Liver (tissue), 9 donors: Measurements from ENCODE around the gene CELSR1. TPM values are rescaled to one million over a fixed set of nuclear protein-coding genes. Genes with fewer than 3 reads are reported as not detected.

Experiments used
- DNase-seq: peaks from one replicate; pipeline ENCODE4 v3.0.0-alpha.2; 2017; ENCODE audit warnings: low spot score
- H3K27ac ChIP-seq, 2 donors: one replicate each; pipeline ENCODE4 v1.7.0; 2013; ENCODE audit warnings: inconsistent platforms in 2 of 2, low read length in 2 of 2, control low read depth in 1 of 2, low read depth in 1 of 2, mild to moderate bottlenecking in 1 of 2
- H3K27me3 ChIP-seq, 4 donors: one replicate each; pipeline versions ENCODE4 v1.6.1 to v1.7.0; 2013; ENCODE audit warnings: low read length in 3 of 4, inconsistent platforms in 1 of 4, mild to moderate bottlenecking in 1 of 4, moderate library complexity in 1 of 4; ENCODE audit not compliant: control insufficient read depth in 4 of 4, insufficient read depth in 4 of 4
- H3K36me3 ChIP-seq, 4 donors: one replicate each; pipeline versions ENCODE4 v1.6.1 to v1.7.0; 2013; ENCODE audit warnings: low read length in 3 of 4, mild to moderate bottlenecking in 3 of 4, low read depth in 1 of 4, moderate library complexity in 1 of 4; ENCODE audit not compliant: control insufficient read depth in 4 of 4, insufficient read depth in 3 of 4
- H3K4me1 ChIP-seq, 4 donors: one replicate each; pipeline versions ENCODE4 v1.6.1 to v1.7.0; 2013; ENCODE audit warnings: low read length in 3 of 4, mild to moderate bottlenecking in 3 of 4, moderate library complexity in 1 of 4; ENCODE audit not compliant: control insufficient read depth in 4 of 4, insufficient read depth in 4 of 4
- H3K4me3 ChIP-seq, 3 donors: one replicate each; pipeline versions ENCODE4 v1.6.1 to v1.7.0; 2013; ENCODE audit warnings: low read length in 3 of 3, control low read depth in 1 of 3, low read depth in 1 of 3, mild to moderate bottlenecking in 1 of 3
- H3K9ac ChIP-seq, 2 donors: one replicate each; pipeline ENCODE4 v1.7.0; 2013; ENCODE audit warnings: low read length in 2 of 2, mild to moderate bottlenecking in 2 of 2, moderate library complexity in 2 of 2, control low read depth in 1 of 2, low read depth in 1 of 2
- H3K9me3 ChIP-seq, 4 donors: one replicate each; pipeline versions ENCODE4 v1.6.1 to v1.7.0; 2013; ENCODE audit warnings: low read length in 3 of 4; ENCODE audit not compliant: control insufficient read depth in 4 of 4
- ATF3 ChIP-seq: IDR thresholded peaks from 2 replicates; pipeline ENCODE4 v1.6.1; 2016; ENCODE audit warnings: antibody characterized with exemption
- CTCF ChIP-seq: fragments of 150-350 bp; IDR thresholded peaks from 2 replicates; pipeline ENCODE4 v1.5.1; 2017; ENCODE audit warnings: improper control_type of control experiment, low read depth, low read length; ENCODE audit not compliant: missing input control
- EGR1 ChIP-seq, 2 donors: IDR thresholded peaks; 2 replicates each; pipeline ENCODE4 v1.6.1; 2016 to 2018; ENCODE audit warnings: antibody characterized with exemption in 2 of 2, low read depth in 2 of 2
- FOXA1 ChIP-seq: IDR thresholded peaks from 2 replicates; pipeline ENCODE4 v1.6.1; 2016; ENCODE audit warnings: antibody characterized with exemption
- FOXA2 ChIP-seq: IDR thresholded peaks from 2 replicates; pipeline ENCODE4 v1.6.1; 2016; ENCODE audit warnings: antibody characterized with exemption
- HNF4A ChIP-seq, 2 donors: conservative IDR thresholded peaks; 2 replicates each; pipeline ENCODE4 v1.6.1; 2016; ENCODE audit warnings: antibody characterized with exemption in 2 of 2, mild to moderate bottlenecking in 2 of 2
- HNF4G ChIP-seq: IDR thresholded peaks from 2 replicates; pipeline ENCODE4 v1.6.1; 2016; ENCODE audit warnings: antibody characterized with exemption
- JUND ChIP-seq, 2 donors: IDR thresholded peaks; 2 replicates each; pipeline ENCODE4 v1.6.1; 2016; ENCODE audit warnings: antibody characterized with exemption in 2 of 2
- MAX ChIP-seq: IDR thresholded peaks from 2 replicates; pipeline ENCODE4 v1.6.1; 2016; ENCODE audit warnings: antibody characterized with exemption
- NR2F2 ChIP-seq: IDR thresholded peaks from 2 replicates; pipeline ENCODE4 v1.6.1; 2016; ENCODE audit warnings: antibody characterized with exemption
- RAD21 ChIP-seq, 2 donors: IDR thresholded peaks; 2 replicates each; pipeline ENCODE4 v1.6.1; 2016; ENCODE audit warnings: antibody characterized with exemption in 2 of 2, mild to moderate bottlenecking in 2 of 2
- REST ChIP-seq: IDR thresholded peaks from 2 replicates; pipeline ENCODE4 v1.6.1; 2016; ENCODE audit warnings: antibody characterized with exemption, mild to moderate bottlenecking
- RXRA ChIP-seq, 2 donors: IDR thresholded peaks; 2 replicates each; pipeline ENCODE4 v1.6.1; 2017 to 2018; ENCODE audit warnings: antibody characterized with exemption in 2 of 2, mild to moderate bottlenecking in 1 of 2
- SP1 ChIP-seq: IDR thresholded peaks from 2 replicates; pipeline ENCODE4 v1.6.1; 2018; ENCODE audit warnings: antibody characterized with exemption, mild to moderate bottlenecking
- TAF1 ChIP-seq: conservative IDR thresholded peaks from 2 replicates; pipeline ENCODE4 v1.6.1; 2016; ENCODE audit warnings: antibody characterized with exemption, mild to moderate bottlenecking
- YY1 ChIP-seq: IDR thresholded peaks from 2 replicates; pipeline ENCODE4 v1.6.1; 2016; ENCODE audit warnings: antibody characterized with exemption, mild to moderate bottlenecking
- ZBTB33 ChIP-seq: IDR thresholded peaks from 2 replicates; pipeline ENCODE4 v1.6.1; 2016; ENCODE audit warnings: antibody characterized with exemption
- WGBS: extraction: QIAGEN DNeasy Blood & Tissue Kit; methylation state at CpG from one replicate; pipeline ENCODE4 v1.1.7; 2013; 5-methylcytosine and 5-hydroxymethylcytosine counted together
- polyA plus RNA-seq, 2 donors: library from polyadenylated mRNA; stranded (reverse) in 1 of 2; unstranded in 1 of 2; fragments of 200-250 nt in 1 of 2; fragments of >200 nt in 1 of 2; fragmentation: Nextera tagmentation in 1 of 2; extraction: Ambion mirVana in 1 of 2; gene quantifications; one replicate each; pipeline versions ENCODE4 v1.2.1 to v1.2.3, GENCODE V29; 2013 to 2015
- total RNA-seq, 2 donors: library from RNA; depleted of rRNA; stranded (reverse); fragments of >200 nt; gene quantifications; one replicate each; pipeline ENCODE4 v1.2.3, GENCODE V29; 2014
- donor health status: healthy.
- donor health status: healthy.
- donor health status: healthy.
- donor health status: healthy.
- donor health status: healthy.

CELSR1 gene
- total and polyA plus RNA-seq, 4 donors: 0.37 to 1.6 (median 1.3) TPM

GRCh38 chr22:46502440-46503175 lies 34.8 kb downstream of the CELSR1 start:
- no peak overlapping the region for H3K4me3 ChIP-seq
- H3K9ac ChIP-seq: no peak overlapping the region
- DNase-seq: no peak
- TF ChIP-seq NR2F2 (no peak), MAX (no peak), HNF4G (no peak), ZBTB33 (no peak), RAD21 (IDR thresholded peaks at IDR 0.05) (no peak), HNF4A (conservative IDR thresholded peaks at IDR 0.05) (no peak), TAF1 (no peak), YY1 (no peak), SP1 (no peak), EGR1 (IDR thresholded peaks at IDR 0.05; ENCODE audit: low read depth in 2 of 2) (no peak), CTCF (no peak), JUND (IDR thresholded peaks at IDR 0.05) (no peak), RXRA (IDR thresholded peaks at IDR 0.05) (no peak), FOXA1 (no peak), REST (no peak), ATF3 (no peak), FOXA2 (no peak)
- H3K36me3 ChIP-seq: no peaks in the 10 kb centered on the region
- no peaks in the 10 kb centered on the region for H3K27me3 ChIP-seq
- H3K4me1 ChIP-seq: peaks cover 0 to 1% (median 0%) of the 10 kb centered on the region in 4 donors
- no peak overlapping the region for H3K27ac ChIP-seq
- 62% methylated on average over 17 of the region's 17 CpGs for WGBS
- H3K9me3 ChIP-seq: no peaks in the 10 kb centered on the region
